Ovary (tissue), 3 donors: ENCODE data around the gene POU6F2.

Source experiments
- EP300 ChIP-seq: sonication (generic); formaldehyde crosslinking; IDR thresholded peaks from one replicate; pipeline ENCODE4 v1.6.1; 2017; ENCODE audit warnings: antibody characterized with exemption
- POLR2A ChIP-seq: fragments of 450-650 bp; IDR thresholded peaks from one replicate; pipeline ENCODE4 v1.6.1; 2017; ENCODE audit warnings: antibody characterized with exemption, mild to moderate bottlenecking, moderate library complexity
- TF ChIP-seq, protein P1 (sequence below), 3 donors: fragments of 450-650 bp in 2 of 3; fragments of 200-600 bp in 1 of 3; IDR thresholded peaks; one replicate each; pipeline versions ENCODE4 v1.5.1 to v1.8.0; 2016 to 2022; ENCODE audit warnings: antibody characterized with exemption in 3 of 3, mild to moderate bottlenecking in 1 of 3
- donor health status: DM: no; HTN: no; CAD: no.

DNA sequence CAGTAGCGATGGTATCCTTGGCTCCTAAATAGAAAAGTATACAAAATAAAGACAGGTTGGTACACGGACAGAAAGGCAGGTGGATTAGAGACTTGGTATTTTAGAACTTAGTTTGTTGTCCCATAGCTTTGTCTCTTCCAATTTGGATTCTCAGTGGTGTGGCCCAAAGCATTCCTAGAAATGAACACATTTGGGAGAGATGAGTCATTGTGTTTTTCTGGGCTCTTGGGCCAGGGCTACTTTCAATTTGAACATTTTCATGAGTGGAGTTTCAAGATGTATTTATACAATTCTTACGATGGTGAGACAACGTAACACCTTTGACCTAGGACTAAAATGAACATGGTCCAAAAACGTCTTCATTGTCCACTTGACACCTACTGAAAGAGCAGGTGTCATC is 363.4 kb downstream of the POU6F2 start:
- TF ChIP-seq, protein P1, sequence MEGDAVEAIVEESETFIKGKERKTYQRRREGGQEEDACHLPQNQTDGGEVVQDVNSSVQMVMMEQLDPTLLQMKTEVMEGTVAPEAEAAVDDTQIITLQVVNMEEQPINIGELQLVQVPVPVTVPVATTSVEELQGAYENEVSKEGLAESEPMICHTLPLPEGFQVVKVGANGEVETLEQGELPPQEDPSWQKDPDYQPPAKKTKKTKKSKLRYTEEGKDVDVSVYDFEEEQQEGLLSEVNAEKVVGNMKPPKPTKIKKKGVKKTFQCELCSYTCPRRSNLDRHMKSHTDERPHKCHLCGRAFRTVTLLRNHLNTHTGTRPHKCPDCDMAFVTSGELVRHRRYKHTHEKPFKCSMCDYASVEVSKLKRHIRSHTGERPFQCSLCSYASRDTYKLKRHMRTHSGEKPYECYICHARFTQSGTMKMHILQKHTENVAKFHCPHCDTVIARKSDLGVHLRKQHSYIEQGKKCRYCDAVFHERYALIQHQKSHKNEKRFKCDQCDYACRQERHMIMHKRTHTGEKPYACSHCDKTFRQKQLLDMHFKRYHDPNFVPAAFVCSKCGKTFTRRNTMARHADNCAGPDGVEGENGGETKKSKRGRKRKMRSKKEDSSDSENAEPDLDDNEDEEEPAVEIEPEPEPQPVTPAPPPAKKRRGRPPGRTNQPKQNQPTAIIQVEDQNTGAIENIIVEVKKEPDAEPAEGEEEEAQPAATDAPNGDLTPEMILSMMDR (IDR thresholded peaks at IDR 0.05): no peak
- TF ChIP-seq POLR2A: no peak
- TF ChIP-seq EP300: no peak
